ENCODE measurements around the gene USF1.

The USF1 gene

DNA sequence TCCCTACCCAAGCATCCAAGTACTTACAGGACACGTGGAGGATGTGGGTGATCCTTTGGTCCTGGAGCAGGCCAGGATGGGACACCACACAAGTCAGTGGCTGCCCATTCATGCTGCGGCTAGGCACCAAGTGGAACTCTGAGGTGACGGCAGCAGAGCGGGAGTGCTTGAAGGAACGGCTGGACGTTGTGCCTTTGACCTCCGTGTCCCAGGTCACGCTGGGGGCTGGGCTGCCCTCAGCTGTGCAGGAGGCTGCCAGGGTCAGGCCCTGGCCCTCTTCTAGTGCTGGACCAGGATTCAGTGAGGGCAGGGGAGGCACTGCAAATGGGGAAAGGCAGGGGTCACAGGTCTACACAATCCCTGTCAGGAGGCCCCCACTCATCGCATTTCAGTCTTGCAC is 31.6 kb upstream of the USF1 start:
- TF ChIP-seq, protein P1, sequence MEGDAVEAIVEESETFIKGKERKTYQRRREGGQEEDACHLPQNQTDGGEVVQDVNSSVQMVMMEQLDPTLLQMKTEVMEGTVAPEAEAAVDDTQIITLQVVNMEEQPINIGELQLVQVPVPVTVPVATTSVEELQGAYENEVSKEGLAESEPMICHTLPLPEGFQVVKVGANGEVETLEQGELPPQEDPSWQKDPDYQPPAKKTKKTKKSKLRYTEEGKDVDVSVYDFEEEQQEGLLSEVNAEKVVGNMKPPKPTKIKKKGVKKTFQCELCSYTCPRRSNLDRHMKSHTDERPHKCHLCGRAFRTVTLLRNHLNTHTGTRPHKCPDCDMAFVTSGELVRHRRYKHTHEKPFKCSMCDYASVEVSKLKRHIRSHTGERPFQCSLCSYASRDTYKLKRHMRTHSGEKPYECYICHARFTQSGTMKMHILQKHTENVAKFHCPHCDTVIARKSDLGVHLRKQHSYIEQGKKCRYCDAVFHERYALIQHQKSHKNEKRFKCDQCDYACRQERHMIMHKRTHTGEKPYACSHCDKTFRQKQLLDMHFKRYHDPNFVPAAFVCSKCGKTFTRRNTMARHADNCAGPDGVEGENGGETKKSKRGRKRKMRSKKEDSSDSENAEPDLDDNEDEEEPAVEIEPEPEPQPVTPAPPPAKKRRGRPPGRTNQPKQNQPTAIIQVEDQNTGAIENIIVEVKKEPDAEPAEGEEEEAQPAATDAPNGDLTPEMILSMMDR (conservative IDR thresholded peaks at IDR 0.05; ENCODE audit: low read length): no peak
- DNase-seq (ENCODE audit: low read depth): no peak
- H3K4me3 ChIP-seq (ENCODE audit: low read length): no peak overlapping the region

DNA sequence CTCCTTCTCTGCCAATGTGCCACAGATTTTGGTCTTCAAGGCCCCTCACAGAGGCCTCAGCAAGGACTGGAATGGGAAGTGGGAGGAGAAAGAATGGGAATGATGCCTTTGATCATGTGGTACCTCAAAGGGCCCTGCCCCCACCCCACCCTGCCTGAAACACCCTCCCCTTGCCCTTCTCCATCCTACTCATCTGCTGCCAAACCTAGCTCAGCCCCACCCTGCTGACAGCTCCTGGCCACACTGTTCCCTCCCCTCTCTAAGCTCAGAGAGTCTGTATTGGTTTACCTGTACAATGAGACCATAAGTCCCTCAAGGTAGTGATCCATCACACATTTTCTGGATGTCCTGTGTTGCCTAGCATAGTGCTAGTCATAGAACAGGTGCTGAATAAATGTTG is 30.6 kb upstream of the USF1 start:
- DNase-seq (ENCODE audit: low read depth): no peak
- no peak overlapping the region for H3K4me3 ChIP-seq (ENCODE audit: low read length)
- TF ChIP-seq, protein P1 (conservative IDR thresholded peaks at IDR 0.05; ENCODE audit: low read length): no peak

DNA sequence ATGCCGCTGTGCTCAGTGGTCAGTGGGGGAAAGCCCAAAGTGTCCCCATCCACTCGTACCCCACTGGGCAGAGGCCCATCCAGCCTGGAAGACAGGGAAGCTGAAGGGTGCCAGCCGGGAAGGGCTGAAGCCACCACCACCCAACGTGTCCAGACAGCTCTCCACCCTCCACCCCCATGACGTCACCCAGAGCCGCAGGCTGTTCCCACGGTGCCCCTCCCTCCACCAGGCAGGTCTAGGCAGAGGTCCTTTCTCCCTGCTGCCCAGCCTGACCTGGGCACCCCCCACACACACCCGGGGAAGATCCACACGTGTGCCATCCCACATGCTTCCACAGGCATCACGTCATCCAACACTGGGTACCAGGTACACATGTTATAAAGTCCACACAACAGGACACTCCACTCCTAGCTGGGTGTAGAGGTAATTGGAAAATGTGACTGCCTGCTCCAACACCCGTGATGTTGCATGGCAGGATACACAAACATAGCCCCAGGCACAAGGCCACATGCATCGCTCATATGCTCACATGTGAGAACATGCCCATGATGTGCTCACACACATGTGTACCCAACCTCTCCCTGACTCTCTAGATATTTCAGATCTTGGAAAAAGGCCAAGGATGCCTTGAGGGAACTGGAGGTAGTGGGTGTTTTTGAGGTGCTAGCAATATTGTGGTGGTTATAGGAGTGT is 29.0 kb upstream of the USF1 start:
- no peak overlapping the region for H3K4me3 ChIP-seq (ENCODE audit: low read length)
- TF ChIP-seq, protein P1 (conservative IDR thresholded peaks at IDR 0.05; ENCODE audit: low read length): no peak
- no peak for DNase-seq (ENCODE audit: low read depth)

DNA sequence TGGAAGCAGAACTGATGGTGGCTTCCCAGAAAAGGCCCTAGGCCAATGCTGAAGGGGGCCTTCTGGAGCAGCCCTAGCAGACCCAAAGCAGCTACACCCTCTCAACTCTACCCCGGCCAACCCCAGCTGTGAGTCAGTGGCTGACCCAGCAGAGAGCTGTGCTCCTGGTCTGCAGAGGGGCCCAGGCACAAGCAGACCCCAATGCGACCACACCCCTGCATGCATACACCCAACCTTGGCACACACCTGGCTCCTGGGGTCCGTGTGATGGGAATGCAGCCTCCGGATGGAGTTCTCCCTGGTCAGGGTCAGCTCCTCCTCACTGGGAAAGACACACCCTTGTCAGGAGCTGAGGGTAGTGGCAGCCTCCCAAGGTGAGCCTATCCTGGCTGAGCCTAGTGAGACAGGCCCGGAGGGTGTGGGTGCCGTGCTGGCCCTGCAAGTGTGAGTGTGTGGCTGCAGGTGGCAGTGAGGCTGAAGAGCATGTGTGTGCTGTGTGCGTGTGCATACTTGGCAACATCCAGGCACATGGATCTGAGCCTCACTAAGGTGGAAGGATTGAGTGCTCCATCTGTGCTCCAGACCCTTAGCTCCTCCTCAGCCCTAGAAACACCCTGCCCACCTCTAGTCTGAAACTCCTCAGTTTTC is 27.8 kb upstream of the USF1 start:
- TF ChIP-seq, protein P1 (conservative IDR thresholded peaks at IDR 0.05; ENCODE audit: low read length): no peak
- no peak for DNase-seq (ENCODE audit: low read depth)
- no peak overlapping the region for H3K4me3 ChIP-seq (ENCODE audit: low read length)

DNA sequence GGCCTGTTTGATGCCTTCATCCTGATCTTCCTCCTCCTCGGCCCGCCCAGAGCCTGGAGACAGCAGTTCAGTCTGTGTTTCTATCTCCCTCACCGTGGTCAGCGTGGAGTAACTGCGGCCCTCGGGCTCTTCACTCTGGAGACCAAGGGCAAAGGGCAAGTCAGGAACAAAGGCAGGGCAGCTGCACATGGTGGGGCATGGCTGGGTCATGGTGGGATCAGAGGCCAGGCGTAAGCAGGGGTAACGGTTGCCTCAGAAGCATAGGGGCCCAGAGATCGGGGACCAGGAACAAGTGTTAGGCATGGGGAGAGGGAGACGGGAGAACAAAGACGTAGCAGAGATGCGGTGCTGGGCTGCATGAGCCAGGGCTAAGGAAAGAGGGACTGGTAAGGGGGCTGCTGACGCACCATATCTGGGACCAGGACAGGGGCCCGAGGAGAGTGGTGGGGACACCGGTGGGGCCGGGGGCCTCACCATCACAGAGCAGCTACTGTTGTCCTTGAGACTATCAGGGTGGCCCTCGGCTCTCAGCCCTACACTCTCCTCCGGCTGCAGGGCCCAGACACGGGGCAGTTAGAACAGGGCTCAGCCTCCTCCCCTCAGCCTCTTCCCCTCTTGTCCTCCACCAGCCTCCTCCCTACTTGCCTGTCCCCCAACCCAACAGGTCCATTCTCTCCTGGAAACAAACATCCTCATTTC is 27.1 kb upstream of the USF1 start:
- no peak overlapping the region for H3K4me3 ChIP-seq (ENCODE audit: low read length)
- no peak for DNase-seq (ENCODE audit: low read depth)
- TF ChIP-seq, protein P1 (conservative IDR thresholded peaks at IDR 0.05; ENCODE audit: low read length): no peak

DNA sequence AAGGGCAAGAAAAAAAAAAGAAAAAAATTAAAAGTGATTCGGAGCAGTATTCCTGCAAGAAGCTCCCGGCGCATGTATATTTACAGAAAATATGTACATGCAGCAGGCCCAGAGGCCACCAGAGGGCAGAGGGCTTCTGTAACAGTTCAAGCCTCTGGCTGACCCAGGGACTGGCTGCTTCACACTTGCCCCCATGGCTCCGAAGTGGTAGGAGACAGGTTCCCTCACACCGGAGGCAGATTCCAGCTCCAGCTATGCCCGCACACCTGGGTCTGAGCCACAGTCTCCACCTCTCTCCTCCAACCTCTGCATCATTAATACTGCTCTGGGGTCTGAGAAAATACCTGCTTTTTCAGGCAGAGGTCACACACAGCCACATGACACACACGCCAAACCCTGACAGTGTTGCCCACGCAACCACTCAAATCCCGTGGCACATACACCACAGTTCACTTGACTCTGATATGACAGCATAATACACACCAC is 26.2 kb upstream of the USF1 start:
- H3K4me3 ChIP-seq (ENCODE audit: low read length): no peak overlapping the region
- peak; percentile 72 for DNase-seq (ENCODE audit: low read depth)
- TF ChIP-seq, protein P1 (conservative IDR thresholded peaks at IDR 0.05; ENCODE audit: low read length): peak; percentile 76

Data from AG10803 (cell line).